DOHH2 (cell line): ENCODE results near the gene ABCF3.

Experiments used
- H3F3A ChIP-seq: fragments of 200-600 bp; sonication (generic), shearing (Covaris generic); 2 replicates; pipeline ENCODE4 v1.6.0; 2016; ENCODE audit warnings: antibody characterized with exemption, mild to moderate bottlenecking; ENCODE audit not compliant: control insufficient read depth, insufficient read depth
- H3K27ac ChIP-seq: fragments of 200-600 bp; sonication (generic); 2 replicates; pipeline ENCODE4 v1.5.1; 2014; ENCODE audit warnings: low read depth, mild to moderate bottlenecking, low read length, moderate library complexity
- H3K27me3 ChIP-seq: fragments of 200-600 bp; sonication (generic); 2 replicates; pipeline ENCODE4 v1.6.1; 2014; ENCODE audit warnings: mild to moderate bottlenecking, low read length, mixed read lengths; ENCODE audit not compliant: control insufficient read depth
- H3K36me3 ChIP-seq: fragments of 200-600 bp; sonication (generic); 2 replicates; pipeline ENCODE4 v1.6.1; 2014; ENCODE audit warnings: mild to moderate bottlenecking, low read length, moderate library complexity, mixed read lengths; ENCODE audit not compliant: control insufficient read depth
- H3K4me1 ChIP-seq: fragments of 200-600 bp; sonication (generic); 2 replicates; pipeline ENCODE4 v1.6.1; 2014; ENCODE audit warnings: mild to moderate bottlenecking, low read length, mixed read lengths; ENCODE audit not compliant: control insufficient read depth
- H3K4me2 ChIP-seq: fragments of 200-600 bp; sonication (generic); 2 replicates; pipeline ENCODE4 v1.6.0; 2014; ENCODE audit warnings: mild to moderate bottlenecking, low read length, moderate library complexity
- H3K4me3 ChIP-seq: fragments of 200-600 bp; sonication (generic); 2 replicates; pipeline ENCODE4 v1.5.1; 2014; ENCODE audit warnings: mild to moderate bottlenecking, low read length, mixed read lengths
- H3K79me2 ChIP-seq: fragments of 200-600 bp; sonication (generic); 2 replicates; pipeline ENCODE4 v1.6.1; 2014; ENCODE audit warnings: mild to moderate bottlenecking, low read length, mixed read lengths; ENCODE audit not compliant: control insufficient read depth
- H3K9me2 ChIP-seq: fragments of 200-600 bp; sonication (generic); replicated peaks from 2 replicates; pipeline ENCODE4 v1.6.1; 2014; ENCODE audit warnings: mild to moderate bottlenecking, low read length, mixed read lengths; ENCODE audit not compliant: control insufficient read depth
- H3K9me3 ChIP-seq: fragments of 200-600 bp; sonication (generic); 2 replicates; pipeline ENCODE4 v1.6.1; 2014; ENCODE audit warnings: antibody characterized with exemption, low read length, mixed read lengths; ENCODE audit not compliant: control insufficient read depth, insufficient read depth
- H4K20me1 ChIP-seq: fragments of 200-600 bp; sonication (generic); 2 replicates; pipeline ENCODE4 v1.6.0; 2014; ENCODE audit warnings: low read depth, mild to moderate bottlenecking, antibody characterized with exemption, low read length, moderate library complexity; ENCODE audit not compliant: control insufficient read depth, insufficient read depth
- EZH2phosphoT487 ChIP-seq: fragments of 200-600 bp; sonication (generic); IDR thresholded peaks from 2 replicates; pipeline ENCODE4 v1.6.1; 2017; ENCODE audit warnings: borderline replicate concordance, mild to moderate bottlenecking, antibody characterized with exemption, low read length, moderate library complexity, mixed read lengths
- TF ChIP-seq, protein P1 (sequence below): fragments of 200-600 bp; sonication (generic); IDR thresholded peaks from one replicate; pipeline ENCODE4 v1.5.1; 2014; ENCODE audit warnings: antibody characterized with exemption, mild to moderate bottlenecking, low read depth, low read length; ENCODE audit not compliant: poor library complexity, severe bottlenecking

Gene ABCF3

DNA sequence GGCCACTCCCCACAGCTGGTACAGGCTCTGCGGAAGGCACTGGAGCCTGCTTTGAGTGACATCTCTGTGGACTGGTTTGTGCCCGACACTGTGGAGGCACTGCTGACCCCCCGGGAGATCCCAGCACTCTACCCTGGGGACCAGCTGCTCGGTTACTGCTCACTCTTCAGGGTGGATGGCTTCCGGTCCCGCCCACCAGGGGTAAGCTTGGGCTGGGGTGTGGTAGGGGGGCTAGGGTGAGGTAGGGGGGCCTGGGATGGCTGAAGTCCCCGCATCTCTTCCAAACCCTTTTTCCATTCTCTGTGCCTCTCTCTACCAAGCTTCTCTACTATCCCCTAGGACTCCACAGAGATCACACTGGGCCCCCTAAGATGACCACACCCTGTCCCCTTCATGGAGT is 51.2 kb downstream of the ABCF3 start:
- Histone ChIP-seq H3K9me3 (no peaks in the 10 kb centered on the region), H4K20me1 (no peaks in the 10 kb centered on the region), H3K9me2 (no peaks in the 10 kb centered on the region), H3K4me2 (no peak overlapping the region), H3K4me1 (peaks cover 9% of the 10 kb centered on the region), H3K27ac (no peak overlapping the region), H3K27me3 (peaks cover 5% of the 10 kb centered on the region), H3K79me2 (no peaks in the 10 kb centered on the region), H3F3A (0 out of 2 replicates have a peak, but pooled peaks cover 2% of the 10 kb centered on the region), H3K36me3 (peaks cover 3% of the 10 kb centered on the region), H3K4me3 (no peak overlapping the region)
- no peak for TF ChIP-seq EZH2phosphoT487
- TF ChIP-seq, protein P1, sequence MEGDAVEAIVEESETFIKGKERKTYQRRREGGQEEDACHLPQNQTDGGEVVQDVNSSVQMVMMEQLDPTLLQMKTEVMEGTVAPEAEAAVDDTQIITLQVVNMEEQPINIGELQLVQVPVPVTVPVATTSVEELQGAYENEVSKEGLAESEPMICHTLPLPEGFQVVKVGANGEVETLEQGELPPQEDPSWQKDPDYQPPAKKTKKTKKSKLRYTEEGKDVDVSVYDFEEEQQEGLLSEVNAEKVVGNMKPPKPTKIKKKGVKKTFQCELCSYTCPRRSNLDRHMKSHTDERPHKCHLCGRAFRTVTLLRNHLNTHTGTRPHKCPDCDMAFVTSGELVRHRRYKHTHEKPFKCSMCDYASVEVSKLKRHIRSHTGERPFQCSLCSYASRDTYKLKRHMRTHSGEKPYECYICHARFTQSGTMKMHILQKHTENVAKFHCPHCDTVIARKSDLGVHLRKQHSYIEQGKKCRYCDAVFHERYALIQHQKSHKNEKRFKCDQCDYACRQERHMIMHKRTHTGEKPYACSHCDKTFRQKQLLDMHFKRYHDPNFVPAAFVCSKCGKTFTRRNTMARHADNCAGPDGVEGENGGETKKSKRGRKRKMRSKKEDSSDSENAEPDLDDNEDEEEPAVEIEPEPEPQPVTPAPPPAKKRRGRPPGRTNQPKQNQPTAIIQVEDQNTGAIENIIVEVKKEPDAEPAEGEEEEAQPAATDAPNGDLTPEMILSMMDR = no peak

DNA sequence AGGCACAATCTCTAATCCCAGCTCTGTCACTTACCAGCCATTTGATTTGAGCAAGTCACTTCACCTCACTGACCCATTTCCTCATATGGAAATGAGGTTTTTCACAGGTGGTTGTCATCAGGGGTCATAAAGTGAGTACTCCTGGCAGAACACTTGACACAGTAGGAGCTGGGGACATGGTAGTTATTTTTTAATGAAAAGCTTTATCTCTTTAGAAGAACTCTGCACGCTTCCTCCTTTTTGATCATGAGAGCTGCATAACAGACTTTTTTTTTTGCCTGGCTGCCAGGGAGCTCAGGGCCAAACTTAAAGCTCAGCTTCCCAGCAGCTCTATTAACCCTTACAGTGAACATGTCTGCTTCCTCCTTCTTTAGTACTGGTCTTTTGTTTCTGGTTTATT is 51.8 kb downstream of the ABCF3 start:
- TF ChIP-seq, protein P1 = no peak
- TF ChIP-seq EZH2phosphoT487 = no peak
- Histone ChIP-seq H3K27ac (no peak overlapping the region), H3K9me3 (no peaks in the 10 kb centered on the region), H3F3A (0 out of 2 replicates have a peak, but pooled peaks cover 2% of the 10 kb centered on the region), H3K36me3 (peaks cover 9% of the 10 kb centered on the region), H3K27me3 (no peaks in the 10 kb centered on the region; the same call in 1 of the 2 replicates), H4K20me1 (no peaks in the 10 kb centered on the region), H3K79me2 (no peaks in the 10 kb centered on the region), H3K4me3 (no peak overlapping the region), H3K9me2 (no peaks in the 10 kb centered on the region), H3K4me1 (peaks cover 7% of the 10 kb centered on the region), H3K4me2 (no peak overlapping the region)

DNA sequence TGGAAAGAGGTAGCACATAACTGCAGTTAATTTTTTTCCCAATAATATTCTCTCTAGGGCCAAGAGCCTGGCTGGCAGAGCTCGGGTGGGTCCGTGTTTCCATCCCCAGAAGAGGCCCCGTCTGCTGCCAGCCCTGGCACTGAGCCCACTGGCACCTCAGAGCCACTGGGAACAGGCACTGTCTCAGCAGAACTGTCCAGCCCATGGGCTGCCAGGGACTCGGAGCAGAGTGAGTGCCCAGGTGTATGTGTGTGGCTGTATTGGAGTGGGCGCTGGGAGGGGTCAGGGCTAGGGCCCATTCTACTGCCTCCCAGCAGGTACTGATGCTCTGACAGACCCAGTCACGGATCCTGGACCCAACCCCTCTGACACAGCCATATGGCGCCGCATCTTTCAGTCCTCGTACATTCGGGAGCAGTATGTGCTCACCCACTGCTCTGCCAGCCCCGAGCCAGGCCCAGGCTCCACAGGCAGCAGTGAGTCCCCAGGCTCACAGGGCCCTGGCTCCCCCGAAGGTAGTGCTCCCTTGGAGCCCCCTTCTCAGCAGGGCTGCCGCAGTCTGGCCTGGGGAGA is 52.3 kb downstream of the ABCF3 start:
- Histone ChIP-seq H3K27ac (no peak overlapping the region), H3K36me3 (peaks cover 14% of the 10 kb centered on the region), H3K4me3 (no peak overlapping the region), H3K79me2 (no peaks in the 10 kb centered on the region), H3K27me3 (no peaks in the 10 kb centered on the region), H3K4me2 (no peak overlapping the region), H4K20me1 (no peaks in the 10 kb centered on the region), H3K9me3 (no peaks in the 10 kb centered on the region), H3F3A (0 out of 2 replicates have a peak, but pooled peaks cover 2% of the 10 kb centered on the region), H3K9me2 (no peaks in the 10 kb centered on the region), H3K4me1 (peaks cover 7% of the 10 kb centered on the region)
- TF ChIP-seq EZH2phosphoT487 = no peak
- TF ChIP-seq, protein P1 = no peak
